Measurements from ENCODE around the gene NSDHL. TPM values are rescaled to one million over a fixed set of nuclear protein-coding genes. Genes with fewer than 3 reads are reported as not detected.

NSDHL gene
- total and polyA plus RNA-seq, 3 donors from 2014 or later, result 14.6 to 20.0 (median 17.9) TPM

DNA sequence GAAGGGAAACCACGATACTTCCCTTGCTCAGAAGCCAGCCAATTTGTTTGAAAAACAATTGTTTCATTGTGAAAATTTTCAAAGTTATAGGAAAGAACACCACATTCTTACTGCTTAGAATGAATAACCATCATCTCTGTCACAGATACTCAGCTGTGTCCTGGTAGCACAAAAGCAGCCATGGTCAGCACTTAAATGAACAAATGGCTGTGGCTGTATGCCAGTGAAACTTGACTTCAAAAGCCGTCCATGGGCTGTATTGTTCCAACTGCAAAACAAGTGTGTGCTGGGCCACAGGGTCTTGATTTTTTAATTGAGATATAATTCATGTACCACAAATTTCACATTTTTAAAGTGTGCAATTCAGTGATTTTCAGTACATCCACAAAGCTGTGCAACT, 19.6 kb downstream of the NSDHL start:
- WGBS, 2 donors, result 71% methylated on average over 2 of the region's 2 CpGs
- H3K36me3 ChIP-seq (ENCODE audit: low read depth, missing control alignments), result no peaks in the 10 kb centered on the region
- H3K9me3 ChIP-seq, result no peaks in the 10 kb centered on the region
- H3K27ac ChIP-seq, result no peak overlapping the region
- intact Hi-C loops (cut with DNase I; ENCODE audit: low total_unique reads), result no loop called here
- DNase-seq, result no peak
- H3K27me3 ChIP-seq, result no peaks in the 10 kb centered on the region
- no peak overlapping the region for H3K4me3 ChIP-seq
- no peaks in the 10 kb centered on the region for H3K4me1 ChIP-seq
- no peak for TF ChIP-seq POLR2A (IDR thresholded peaks at IDR 0.05)
- TF ChIP-seq, protein P1, sequence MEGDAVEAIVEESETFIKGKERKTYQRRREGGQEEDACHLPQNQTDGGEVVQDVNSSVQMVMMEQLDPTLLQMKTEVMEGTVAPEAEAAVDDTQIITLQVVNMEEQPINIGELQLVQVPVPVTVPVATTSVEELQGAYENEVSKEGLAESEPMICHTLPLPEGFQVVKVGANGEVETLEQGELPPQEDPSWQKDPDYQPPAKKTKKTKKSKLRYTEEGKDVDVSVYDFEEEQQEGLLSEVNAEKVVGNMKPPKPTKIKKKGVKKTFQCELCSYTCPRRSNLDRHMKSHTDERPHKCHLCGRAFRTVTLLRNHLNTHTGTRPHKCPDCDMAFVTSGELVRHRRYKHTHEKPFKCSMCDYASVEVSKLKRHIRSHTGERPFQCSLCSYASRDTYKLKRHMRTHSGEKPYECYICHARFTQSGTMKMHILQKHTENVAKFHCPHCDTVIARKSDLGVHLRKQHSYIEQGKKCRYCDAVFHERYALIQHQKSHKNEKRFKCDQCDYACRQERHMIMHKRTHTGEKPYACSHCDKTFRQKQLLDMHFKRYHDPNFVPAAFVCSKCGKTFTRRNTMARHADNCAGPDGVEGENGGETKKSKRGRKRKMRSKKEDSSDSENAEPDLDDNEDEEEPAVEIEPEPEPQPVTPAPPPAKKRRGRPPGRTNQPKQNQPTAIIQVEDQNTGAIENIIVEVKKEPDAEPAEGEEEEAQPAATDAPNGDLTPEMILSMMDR (IDR thresholded peaks at IDR 0.05), result no peak

DNA sequence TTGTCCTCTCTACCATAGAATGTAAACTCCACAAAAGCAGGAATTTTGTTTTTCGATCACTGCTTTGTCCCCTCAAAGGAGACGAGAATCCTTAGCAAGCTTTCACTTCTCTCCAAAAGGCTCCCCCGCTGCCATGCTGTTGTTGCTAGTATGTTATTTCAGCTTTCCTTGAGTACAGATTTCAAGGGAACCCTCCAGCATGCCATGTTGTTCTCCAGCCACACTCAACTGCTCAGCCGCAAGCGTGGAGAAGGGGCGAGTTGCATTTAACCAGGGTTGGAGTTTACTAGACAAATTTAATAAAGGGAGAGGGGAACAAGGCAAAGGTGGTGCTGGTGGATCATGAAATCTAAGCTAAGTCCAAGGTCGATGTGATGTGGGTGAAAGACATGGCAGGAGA, 23.1 kb downstream of the NSDHL start:
- WGBS, 2 donors, result 91 to 97% methylated on average over 6 to 7 of the region's 7 CpGs
- no peak for DNase-seq

DNA sequence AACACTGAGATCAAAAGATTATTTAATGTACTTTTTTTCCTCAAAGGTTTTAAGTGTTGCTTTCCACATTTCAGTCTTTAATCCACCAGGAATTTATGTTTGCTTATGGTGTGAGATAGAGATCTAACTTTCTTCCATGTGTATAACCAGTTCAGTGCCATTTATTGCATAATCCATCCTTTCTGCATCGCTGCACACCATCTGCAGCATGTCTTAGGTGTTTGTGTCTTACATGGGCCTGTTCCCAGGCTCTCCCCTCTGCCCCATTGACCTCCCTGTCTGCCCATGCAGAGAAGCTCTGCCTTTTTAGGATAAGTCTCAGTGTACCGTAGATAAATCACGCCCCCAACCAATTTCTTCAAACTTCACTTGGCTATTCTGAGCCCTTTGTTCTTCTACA, 30.3 kb downstream of the NSDHL start:
- Histone ChIP-seq H3K36me3 (ENCODE audit: low read depth, missing control alignments) (no peaks in the 10 kb centered on the region), H3K4me1 (no peaks in the 10 kb centered on the region), H3K4me3 (no peak overlapping the region), H3K27ac (no peak overlapping the region), H3K27me3 (no peaks in the 10 kb centered on the region), H3K9me3 (no peaks in the 10 kb centered on the region)
- TF ChIP-seq POLR2A (IDR thresholded peaks at IDR 0.05), result no peak
- TF ChIP-seq, protein P1 (IDR thresholded peaks at IDR 0.05), result no peak
- WGBS, 2 donors, result 56 to 64% methylated on average over 3 of the region's 3 CpGs
- DNase-seq, result no peak
- intact Hi-C loops (cut with DNase I; ENCODE audit: low total_unique reads), result no loop called here

More for the DNA sequence above, 23.1 kb downstream of the NSDHL start:
- Histone ChIP-seq H3K36me3 (ENCODE audit: low read depth, missing control alignments) (no peaks in the 10 kb centered on the region), H3K27me3 (no peaks in the 10 kb centered on the region), H3K9me3 (no peaks in the 10 kb centered on the region), H3K4me3 (no peak overlapping the region), H3K27ac (no peak overlapping the region), H3K4me1 (no peaks in the 10 kb centered on the region)
- intact Hi-C loops (cut with DNase I; ENCODE audit: low total_unique reads), result no loop called here
- TF ChIP-seq POLR2A (IDR thresholded peaks at IDR 0.05), result no peak
- TF ChIP-seq, protein P1 (IDR thresholded peaks at IDR 0.05), result no peak

DNA sequence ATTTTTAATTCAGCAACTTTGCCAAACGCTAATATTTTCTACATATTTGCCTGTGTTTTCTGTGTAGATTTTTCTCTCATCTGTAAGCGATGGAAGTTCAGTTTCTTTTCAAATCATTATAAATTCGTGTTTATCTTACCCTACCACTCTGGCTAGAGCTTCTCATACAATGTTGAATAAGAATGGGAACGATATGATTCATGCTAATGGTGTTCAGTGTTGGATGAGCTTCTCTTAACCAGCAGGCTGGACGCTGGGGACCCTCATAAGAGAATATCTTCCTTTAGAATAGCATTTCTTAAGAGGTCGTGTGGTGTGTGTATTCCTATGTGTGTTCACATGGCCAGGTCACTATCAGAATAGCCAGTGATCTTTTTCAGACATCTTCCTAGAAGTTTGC, 31.0 kb downstream of the NSDHL start:
- intact Hi-C loops (cut with DNase I; ENCODE audit: low total_unique reads), result no loop called here
- Histone ChIP-seq H3K27ac (no peak overlapping the region), H3K9me3 (no peaks in the 10 kb centered on the region), H3K4me1 (no peaks in the 10 kb centered on the region), H3K4me3 (no peak overlapping the region), H3K36me3 (ENCODE audit: low read depth, missing control alignments) (no peaks in the 10 kb centered on the region), H3K27me3 (no peaks in the 10 kb centered on the region)
- WGBS, 2 donors, result 95 to 96% methylated on average over 6 of the region's 6 CpGs
- TF ChIP-seq POLR2A (IDR thresholded peaks at IDR 0.05), result no peak
- no peak for DNase-seq

DNA sequence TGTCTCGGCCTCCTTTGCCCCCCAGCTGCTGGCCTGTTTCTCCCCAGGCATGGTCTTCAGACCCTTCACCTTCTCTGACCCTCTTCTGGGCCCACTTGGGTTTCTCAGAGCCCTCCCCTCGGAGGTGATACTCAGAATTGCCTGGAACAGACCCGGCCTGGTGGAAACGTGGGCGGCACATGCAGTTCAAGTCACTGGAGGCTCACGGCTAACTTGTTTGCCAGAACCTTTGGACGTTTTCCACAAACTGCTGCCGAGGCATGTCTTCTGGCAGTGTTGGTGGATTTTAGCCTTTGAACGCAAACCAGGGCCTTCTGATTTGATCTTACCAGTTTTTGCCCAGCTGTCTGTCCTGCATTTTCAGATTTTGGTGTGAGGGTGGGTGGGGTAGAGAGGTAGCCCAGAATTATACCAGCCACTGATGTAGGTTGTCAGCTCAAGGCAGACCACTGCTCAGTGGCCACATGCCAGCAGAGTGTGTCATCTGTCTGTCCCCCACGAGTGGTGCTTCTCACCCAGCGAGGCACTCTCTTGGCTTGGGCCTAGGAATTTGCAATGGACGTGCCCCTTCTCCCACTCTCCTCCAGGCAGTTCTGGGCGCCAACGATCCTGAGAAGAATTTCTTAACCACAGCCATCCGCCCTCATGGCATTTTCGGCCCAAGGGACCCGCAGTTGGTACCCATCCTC, 34.5 kb downstream of the NSDHL start:
- Histone ChIP-seq H3K4me3 (no peak overlapping the region), H3K36me3 (ENCODE audit: low read depth, missing control alignments) (no peaks in the 10 kb centered on the region), H3K27me3 (no peaks in the 10 kb centered on the region), H3K4me1 (no peaks in the 10 kb centered on the region), H3K9me3 (no peaks in the 10 kb centered on the region), H3K27ac (no peak overlapping the region)
- intact Hi-C loops (cut with DNase I; ENCODE audit: low total_unique reads), result no loop called here
- TF ChIP-seq, protein P1 (IDR thresholded peaks at IDR 0.05), result no peak
- DNase-seq, result peak; percentile 16
- 70 to 84% methylated on average over 13 to 15 of the region's 17 CpGs for WGBS, 2 donors

Measured in testis (tissue), 3 donors.